ENCODE measurements around the gene PP2D1. TPM values are rescaled to one million over a fixed set of nuclear protein-coding genes. Genes with fewer than 3 reads are reported as not detected.

The PP2D1 gene
- total and polyA plus RNA-seq, 9 of the 15 experiments (the other 6 are each of a cell fraction or from before 2014, with no cell fraction given): 0.07 to 0.10 TPM; not detected in 7

DNA sequence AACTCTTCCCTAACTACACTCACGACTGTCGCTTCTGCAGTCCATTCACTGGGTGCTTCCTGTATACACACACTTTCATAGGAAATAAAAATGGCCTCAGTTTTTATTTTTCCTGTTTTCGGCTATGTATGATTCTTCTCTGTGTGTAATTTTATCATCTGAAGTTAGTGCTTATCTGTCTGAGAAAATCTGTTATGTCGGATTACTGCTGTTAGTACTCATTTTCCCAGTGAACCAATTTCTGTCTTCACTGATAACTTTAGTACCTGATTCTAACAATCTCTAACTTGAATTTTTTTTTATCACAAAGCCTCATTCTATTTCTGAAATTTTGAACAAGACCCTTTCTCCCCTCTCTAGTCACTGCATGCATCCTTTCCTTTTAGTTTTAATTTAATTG, 44.3 kb downstream of the PP2D1 start (continued):
- TF ChIP-seq SMAD1 (IDR thresholded peaks at IDR 0.05; ENCODE audit: low read depth, low read length, partially characterized antibody) (no peak), ZNF707 (CRISPR knock-in tag; conservative IDR thresholded peaks at IDR 0.05) (no peak), ZNF384 (IDR thresholded peaks at IDR 0.05; ENCODE audit: low read depth, low read length) (no peak), JUND (IDR thresholded peaks at IDR 0.05; ENCODE audit: borderline replicate concordance, low read depth, low read length) (no peak), JUND (tag; IDR thresholded peaks at IDR 0.05; ENCODE audit: borderline replicate concordance, low read depth, low read length) (no peak), NFIC (IDR thresholded peaks at IDR 0.05) (0 out of 2 replicates have a peak, but pooled peaks have one; percentile 9), KAT7 (CRISPR knock-in tag; IDR thresholded peaks at IDR 0.05; ENCODE audit: borderline replicate concordance) (no peak), MCM5 (IDR thresholded peaks at IDR 0.05; ENCODE audit: low read depth) (no peak), RHOXF2B (CRISPR knock-in tag; conservative IDR thresholded peaks at IDR 0.05) (no peak), CHD2 (IDR thresholded peaks at IDR 0.05; ENCODE audit: low read depth, low read length) (no peak), PTRF (tag; IDR thresholded peaks at IDR 0.05) (no peak), RNF2 (IDR thresholded peaks at IDR 0.05) (no peak), ZEB2 (IDR thresholded peaks at IDR 0.05) (0 out of 2 replicates have a peak, but pooled peaks have one; percentile 16)
- TF ChIP-seq, protein P1, sequence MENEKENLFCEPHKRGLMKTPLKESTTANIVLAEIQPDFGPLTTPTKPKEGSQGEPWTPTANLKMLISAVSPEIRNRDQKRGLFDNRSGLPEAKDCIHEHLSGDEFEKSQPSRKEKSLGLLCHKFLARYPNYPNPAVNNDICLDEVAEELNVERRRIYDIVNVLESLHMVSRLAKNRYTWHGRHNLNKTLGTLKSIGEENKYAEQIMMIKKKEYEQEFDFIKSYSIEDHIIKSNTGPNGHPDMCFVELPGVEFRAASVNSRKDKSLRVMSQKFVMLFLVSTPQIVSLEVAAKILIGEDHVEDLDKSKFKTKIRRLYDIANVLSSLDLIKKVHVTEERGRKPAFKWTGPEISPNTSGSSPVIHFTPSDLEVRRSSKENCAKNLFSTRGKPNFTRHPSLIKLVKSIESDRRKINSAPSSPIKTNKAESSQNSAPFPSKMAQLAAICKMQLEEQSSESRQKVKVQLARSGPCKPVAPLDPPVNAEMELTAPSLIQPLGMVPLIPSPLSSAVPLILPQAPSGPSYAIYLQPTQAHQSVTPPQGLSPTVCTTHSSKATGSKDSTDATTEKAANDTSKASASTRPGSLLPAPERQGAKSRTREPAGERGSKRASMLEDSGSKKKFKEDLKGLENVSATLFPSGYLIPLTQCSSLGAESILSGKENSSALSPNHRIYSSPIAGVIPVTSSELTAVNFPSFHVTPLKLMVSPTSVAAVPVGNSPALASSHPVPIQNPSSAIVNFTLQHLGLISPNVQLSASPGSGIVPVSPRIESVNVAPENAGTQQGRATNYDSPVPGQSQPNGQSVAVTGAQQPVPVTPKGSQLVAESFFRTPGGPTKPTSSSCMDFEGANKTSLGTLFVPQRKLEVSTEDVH (IDR thresholded peaks at IDR 0.05; ENCODE audit: low read depth, partially characterized antibody): no peak
- TF ChIP-seq, protein P2, sequence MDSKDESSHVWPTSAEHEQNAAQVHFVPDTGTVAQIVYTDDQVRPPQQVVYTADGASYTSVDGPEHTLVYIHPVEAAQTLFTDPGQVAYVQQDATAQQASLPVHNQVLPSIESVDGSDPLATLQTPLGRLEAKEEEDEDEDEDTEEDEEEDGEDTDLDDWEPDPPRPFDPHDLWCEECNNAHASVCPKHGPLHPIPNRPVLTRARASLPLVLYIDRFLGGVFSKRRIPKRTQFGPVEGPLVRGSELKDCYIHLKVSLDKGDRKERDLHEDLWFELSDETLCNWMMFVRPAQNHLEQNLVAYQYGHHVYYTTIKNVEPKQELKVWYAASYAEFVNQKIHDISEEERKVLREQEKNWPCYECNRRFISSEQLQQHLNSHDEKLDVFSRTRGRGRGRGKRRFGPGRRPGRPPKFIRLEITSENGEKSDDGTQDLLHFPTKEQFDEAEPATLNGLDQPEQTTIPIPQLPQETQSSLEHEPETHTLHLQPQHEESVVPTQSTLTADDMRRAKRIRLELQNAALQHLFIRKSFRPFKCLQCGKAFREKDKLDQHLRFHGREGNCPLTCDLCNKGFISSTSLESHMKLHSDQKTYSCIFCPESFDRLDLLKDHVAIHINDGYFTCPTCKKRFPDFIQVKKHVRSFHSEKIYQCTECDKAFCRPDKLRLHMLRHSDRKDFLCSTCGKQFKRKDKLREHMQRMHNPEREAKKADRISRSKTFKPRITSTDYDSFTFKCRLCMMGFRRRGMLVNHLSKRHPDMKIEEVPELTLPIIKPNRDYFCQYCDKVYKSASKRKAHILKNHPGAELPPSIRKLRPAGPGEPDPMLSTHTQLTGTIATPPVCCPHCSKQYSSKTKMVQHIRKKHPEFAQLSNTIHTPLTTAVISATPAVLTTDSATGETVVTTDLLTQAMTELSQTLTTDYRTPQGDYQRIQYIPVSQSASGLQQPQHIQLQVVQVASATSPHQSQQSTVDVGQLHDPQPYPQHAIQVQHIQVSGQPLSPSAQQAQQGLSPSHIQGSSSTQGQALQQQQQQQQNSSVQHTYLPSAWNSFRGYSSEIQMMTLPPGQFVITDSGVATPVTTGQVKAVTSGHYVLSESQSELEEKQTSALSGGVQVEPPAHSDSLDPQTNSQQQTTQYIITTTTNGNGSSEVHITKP (IDR thresholded peaks at IDR 0.05; ENCODE audit: partially characterized antibody): no peak
- TF ChIP-seq, protein P3, sequence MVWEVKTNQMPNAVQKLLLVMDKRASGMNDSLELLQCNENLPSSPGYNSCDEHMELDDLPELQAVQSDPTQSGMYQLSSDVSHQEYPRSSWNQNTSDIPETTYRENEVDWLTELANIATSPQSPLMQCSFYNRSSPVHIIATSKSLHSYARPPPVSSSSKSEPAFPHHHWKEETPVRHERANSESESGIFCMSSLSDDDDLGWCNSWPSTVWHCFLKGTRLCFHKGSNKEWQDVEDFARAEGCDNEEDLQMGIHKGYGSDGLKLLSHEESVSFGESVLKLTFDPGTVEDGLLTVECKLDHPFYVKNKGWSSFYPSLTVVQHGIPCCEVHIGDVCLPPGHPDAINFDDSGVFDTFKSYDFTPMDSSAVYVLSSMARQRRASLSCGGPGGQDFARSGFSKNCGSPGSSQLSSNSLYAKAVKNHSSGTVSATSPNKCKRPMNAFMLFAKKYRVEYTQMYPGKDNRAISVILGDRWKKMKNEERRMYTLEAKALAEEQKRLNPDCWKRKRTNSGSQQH (CRISPR knock-in tag; IDR thresholded peaks at IDR 0.05): no peak
- TF ChIP-seq, protein P4, sequence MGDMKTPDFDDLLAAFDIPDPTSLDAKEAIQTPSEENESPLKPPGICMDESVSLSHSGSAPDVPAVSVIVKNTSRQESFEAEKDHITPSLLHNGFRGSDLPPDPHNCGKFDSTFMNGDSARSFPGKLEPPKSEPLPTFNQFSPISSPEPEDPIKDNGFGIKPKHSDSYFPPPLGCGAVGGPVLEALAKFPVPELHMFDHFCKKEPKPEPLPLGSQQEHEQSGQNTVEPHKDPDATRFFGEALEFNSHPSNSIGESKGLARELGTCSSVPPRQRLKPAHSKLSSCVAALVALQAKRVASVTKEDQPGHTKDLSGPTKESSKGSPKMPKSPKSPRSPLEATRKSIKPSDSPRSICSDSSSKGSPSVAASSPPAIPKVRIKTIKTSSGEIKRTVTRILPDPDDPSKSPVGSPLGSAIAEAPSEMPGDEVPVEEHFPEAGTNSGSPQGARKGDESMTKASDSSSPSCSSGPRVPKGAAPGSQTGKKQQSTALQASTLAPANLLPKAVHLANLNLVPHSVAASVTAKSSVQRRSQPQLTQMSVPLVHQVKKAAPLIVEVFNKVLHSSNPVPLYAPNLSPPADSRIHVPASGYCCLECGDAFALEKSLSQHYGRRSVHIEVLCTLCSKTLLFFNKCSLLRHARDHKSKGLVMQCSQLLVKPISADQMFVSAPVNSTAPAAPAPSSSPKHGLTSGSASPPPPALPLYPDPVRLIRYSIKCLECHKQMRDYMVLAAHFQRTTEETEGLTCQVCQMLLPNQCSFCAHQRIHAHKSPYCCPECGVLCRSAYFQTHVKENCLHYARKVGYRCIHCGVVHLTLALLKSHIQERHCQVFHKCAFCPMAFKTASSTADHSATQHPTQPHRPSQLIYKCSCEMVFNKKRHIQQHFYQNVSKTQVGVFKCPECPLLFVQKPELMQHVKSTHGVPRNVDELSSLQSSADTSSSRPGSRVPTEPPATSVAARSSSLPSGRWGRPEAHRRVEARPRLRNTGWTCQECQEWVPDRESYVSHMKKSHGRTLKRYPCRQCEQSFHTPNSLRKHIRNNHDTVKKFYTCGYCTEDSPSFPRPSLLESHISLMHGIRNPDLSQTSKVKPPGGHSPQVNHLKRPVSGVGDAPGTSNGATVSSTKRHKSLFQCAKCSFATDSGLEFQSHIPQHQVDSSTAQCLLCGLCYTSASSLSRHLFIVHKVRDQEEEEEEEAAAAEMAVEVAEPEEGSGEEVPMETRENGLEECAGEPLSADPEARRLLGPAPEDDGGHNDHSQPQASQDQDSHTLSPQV (IDR thresholded peaks at IDR 0.05): no peak

Data from K562 (cell line).